Erythroblast (primary cell): Measurements from ENCODE around the gene SEMA4G.

Source experiments
- GATA1 ChIP-seq: IDR thresholded peaks from 2 replicates; pipeline ENCODE4 v1.6.1; 2011; ENCODE audit warnings: low read depth, mild to moderate bottlenecking, control low read depth, low read length, moderate library complexity
- POLR2A ChIP-seq: IDR thresholded peaks from 2 replicates; pipeline ENCODE4 v1.6.1; 2011; ENCODE audit warnings: mild to moderate bottlenecking, low read length

- TF ChIP-seq POLR2A (no peak), GATA1 (no peak)
Observed at GRCh38 chr10:101005869-101006567, 36.7 kb downstream of the SEMA4G start.
